Endodermal cell (in vitro differentiated cells): ENCODE results near the gene MYL11. TPM values are rescaled to one million over a fixed set of nuclear protein-coding genes. Genes with fewer than 3 reads are reported as not detected.

ENCODE experiments used
- DNase-seq: peaks from one replicate; pipeline ENCODE4 v3.0.0-alpha.2; 2017
- H3K27ac ChIP-seq: 2 replicates; pipeline ENCODE4 v1.5.1; 2013; ENCODE audit warnings: mild to moderate bottlenecking, low read depth, low read length, moderate library complexity
- H3K27me3 ChIP-seq: 2 replicates; pipeline ENCODE4 v1.6.1; 2013; ENCODE audit warnings: mild to moderate bottlenecking, low read length, moderate library complexity; ENCODE audit not compliant: insufficient read depth, control insufficient read depth, poor library complexity, severe bottlenecking
- H3K36me3 ChIP-seq: 2 replicates; pipeline ENCODE4 v1.7.0; 2013; ENCODE audit warnings: mild to moderate bottlenecking, low read length, moderate library complexity; ENCODE audit not compliant: control insufficient read depth, insufficient read depth
- H3K4me1 ChIP-seq: one replicate; pipeline ENCODE4 v1.7.0; 2013; ENCODE audit warnings: low read length; ENCODE audit not compliant: control insufficient read depth, insufficient read depth
- H3K4me3 ChIP-seq: 2 replicates; pipeline ENCODE4 v1.5.1; 2013; ENCODE audit warnings: mild to moderate bottlenecking, low read length, moderate library complexity
- H3K9ac ChIP-seq: 2 replicates; pipeline ENCODE4 v1.6.1; 2013; ENCODE audit warnings: mild to moderate bottlenecking, low read length, moderate library complexity; ENCODE audit not compliant: poor library complexity, severe bottlenecking; ENCODE audit errors: extremely low read depth
- H3K9me3 ChIP-seq: 2 replicates; pipeline ENCODE4 v1.6.1; 2013; ENCODE audit warnings: mild to moderate bottlenecking, low read length, moderate library complexity; ENCODE audit not compliant: control insufficient read depth
- H3K27ac Mint-ChIP-seq: 2 replicates; pipeline ENCODE4 v1.8.0; 2020; ENCODE audit warnings: mixed read lengths
- H3K27me3 Mint-ChIP-seq: 2 replicates; pipeline ENCODE4 v1.8.0; 2021; ENCODE audit warnings: mild to moderate bottlenecking, mixed read lengths; ENCODE audit not compliant: insufficient read depth
- H3K36me3 Mint-ChIP-seq: 2 replicates; pipeline ENCODE4 v1.8.0; 2020; ENCODE audit warnings: low read depth, mixed read lengths
- H3K4me1 Mint-ChIP-seq: 2 replicates; pipeline ENCODE4 v1.8.0; 2020; ENCODE audit warnings: mixed read lengths
- H3K4me3 Mint-ChIP-seq: 2 replicates; pipeline ENCODE4 v1.8.0; 2020; ENCODE audit warnings: mild to moderate bottlenecking, moderate library complexity, mixed read lengths
- H3K9me3 Mint-ChIP-seq: 2 replicates; pipeline ENCODE4 v1.8.0; 2020; ENCODE audit warnings: mild to moderate bottlenecking, mixed read lengths
- CTCF ChIP-seq: fragments of 200-600 bp; sonication (generic); conservative IDR thresholded peaks from 2 replicates; pipeline ENCODE4 v1.5.0; 2021; ENCODE audit warnings: antibody characterized with exemption, mild to moderate bottlenecking
- WGBS, 2 experiments: methylation state at CpG; one replicate each; pipeline versions ENCODE4 v1.1.5 to v1.1.7; 2013; ENCODE audit warnings: missing lambda C conversion rate in 2 of 2, mixed read lengths in 1 of 2; ENCODE audit not compliant: insufficient coverage in 1 of 2, insufficient read length in 1 of 2; 5-methylcytosine and 5-hydroxymethylcytosine counted together
- total RNA-seq, 2 donors: library from RNA; stranded (reverse); fragmentation: NEBNext Ultra II Directional in 1 of 2; extraction: Animal tissue kit (Norgen Biotek cat#: 25700) in 1 of 2; gene quantifications; 2 replicates in 1 of 2; 3 replicates in 1 of 2; pipeline ENCODE4 v1.2.1, GENCODE V29; 2021

Gene MYL11
- total RNA-seq, 2 donors from 2014 or later: 1.2 TPM; not detected in 1

- Histone ChIP-seq H3K4me3 (no peak overlapping the region), H3K9ac (no peak overlapping the region), H3K4me1 (peaks cover 9% of the 10 kb centered on the region), H3K27me3 (no peaks in the 10 kb centered on the region), H3K9me3 (no peaks in the 10 kb centered on the region), H3K36me3 (peaks cover 39% of the 10 kb centered on the region), H3K27ac (no peak overlapping the region)
- Mint-ChIP-seq H3K27me3 (no peaks in the 10 kb centered on the region), H3K4me1 (peaks cover 14% of the 10 kb centered on the region), H3K27ac (peak overlapping the region; percentile 61), H3K9me3 (no peaks in the 10 kb centered on the region), H3K36me3 (peaks cover 36% of the 10 kb centered on the region), H3K4me3 (no peak overlapping the region)
- WGBS, 2 experiments: 92 to 93% methylated on average over 2 to 5 of the region's 5 CpGs
- no peak for DNase-seq
- no peak for TF ChIP-seq CTCF
Measured at GRCh38 chr16:30357085-30357714, 17.4 kb upstream of the MYL11 start.

GRCh38 chr16:30357715-30358576, 16.7 kb upstream of the MYL11 start:
- peaks cover 9% of the 10 kb centered on the region for H3K4me1 ChIP-seq
- H3K27me3 ChIP-seq: no peaks in the 10 kb centered on the region
- H3K27ac Mint-ChIP-seq: no peak overlapping the region
- H3K4me1 Mint-ChIP-seq: peaks cover 14% of the 10 kb centered on the region
- WGBS, 2 experiments: 90 to 91% methylated on average over 23 to 37 of the region's 37 CpGs
- no peaks in the 10 kb centered on the region for H3K9me3 Mint-ChIP-seq
- no peak overlapping the region for H3K4me3 Mint-ChIP-seq
- H3K36me3 Mint-ChIP-seq: peaks cover 33% of the 10 kb centered on the region
- no peaks in the 10 kb centered on the region for H3K9me3 ChIP-seq
- no peak for TF ChIP-seq CTCF
- no peak overlapping the region for H3K4me3 ChIP-seq
- no peaks in the 10 kb centered on the region for H3K27me3 Mint-ChIP-seq
- DNase-seq: no peak
- H3K27ac ChIP-seq: no peak overlapping the region
- H3K36me3 ChIP-seq: peaks cover 32% of the 10 kb centered on the region
- no peak overlapping the region for H3K9ac ChIP-seq

GRCh38 chr16:30358577-30358936, 16.0 kb upstream of the MYL11 start:
- H3K27ac Mint-ChIP-seq: no peak overlapping the region
- peaks cover 8% of the 10 kb centered on the region for H3K4me1 ChIP-seq
- TF ChIP-seq CTCF: no peak
- 95 to 97% methylated on average over 3 to 9 of the region's 9 CpGs for WGBS, 2 experiments
- no peaks in the 10 kb centered on the region for H3K27me3 Mint-ChIP-seq
- peaks cover 34% of the 10 kb centered on the region for H3K36me3 Mint-ChIP-seq
- no peak overlapping the region for H3K4me3 ChIP-seq
- no peak overlapping the region for H3K27ac ChIP-seq
- no peak overlapping the region for H3K9ac ChIP-seq
- H3K9me3 Mint-ChIP-seq: no peaks in the 10 kb centered on the region
- no peak overlapping the region for H3K4me3 Mint-ChIP-seq
- H3K4me1 Mint-ChIP-seq: peaks cover 14% of the 10 kb centered on the region
- no peaks in the 10 kb centered on the region for H3K27me3 ChIP-seq
- peak; percentile 44 for DNase-seq
- H3K9me3 ChIP-seq: no peaks in the 10 kb centered on the region
- peaks cover 32% of the 10 kb centered on the region for H3K36me3 ChIP-seq
